Lower lobe of right lung (tissue), 2 donors: ENCODE measurements around the gene RAB40AL. TPM values are rescaled to one million over a fixed set of nuclear protein-coding genes. Genes with fewer than 3 reads are reported as not detected.

ENCODE experiments used
- ATAC-seq, 2 donors: fragments of 200-7000 bp; cut with Tn5 transposase; one replicate each; pipeline ENCODE4 v1.9.1; 2020 to 2022; ENCODE audit warnings: mild to moderate bottlenecking in 2 of 2, moderate library complexity in 2 of 2
- DNase-seq: peaks from one replicate; pipeline ENCODE4 v3.0.0-alpha.2; 2020
- H3K27ac ChIP-seq: fragments of 200-600 bp; one replicate; pipeline ENCODE4 v1.8.0; 2022
- H3K27me3 ChIP-seq: fragments of 200-600 bp; one replicate; pipeline ENCODE4 v1.8.0; 2022; ENCODE audit warnings: low read depth
- H3K36me3 ChIP-seq: fragments of 200-600 bp; one replicate; pipeline ENCODE4 v1.8.0; 2022; ENCODE audit warnings: mild to moderate bottlenecking
- H3K4me1 ChIP-seq: fragments of 200-600 bp; one replicate; pipeline ENCODE4 v1.8.0; 2022
- H3K4me3 ChIP-seq: fragments of 200-600 bp; one replicate; pipeline ENCODE4 v1.8.0; 2022; ENCODE audit warnings: mild to moderate bottlenecking
- H3K9me3 ChIP-seq: fragments of 200-600 bp; one replicate; pipeline ENCODE4 v1.8.0; 2022
- CTCF ChIP-seq: fragments of 200-600 bp; IDR thresholded peaks from one replicate; pipeline ENCODE4 v1.8.0; 2022; ENCODE audit warnings: antibody characterized with exemption, mild to moderate bottlenecking
- intact Hi-C: fragments of 100-400 bp; cut with DNase I; formaldehyde crosslinking; loops from one replicate; pipeline ENCODE4 v1.11.0; 2022
- total RNA-seq: library from RNA; stranded (reverse); fragmentation: NEBNext Ultra II Directional; extraction: Animal tissue kit (Norgen Biotek cat#: 25700); gene quantifications from one replicate; pipeline ENCODE4 v1.2.1, GENCODE V29; 2021
- donor health status: DM: no; HTN: yes; CAD: no; lungs with severe emphysema.

RAB40AL gene
- total RNA-seq, 1 donor from 2014 or later, result 1.6 TPM

GRCh38 chrX:102976286-102976685 lies 39.2 kb downstream of the RAB40AL start:
- Histone ChIP-seq H3K27ac (no peak overlapping the region), H3K4me3 (no peak overlapping the region), H3K4me1 (no peaks in the 10 kb centered on the region), H3K27me3 (no peaks in the 10 kb centered on the region), H3K9me3 (no peaks in the 10 kb centered on the region), H3K36me3 (no peaks in the 10 kb centered on the region)
- intact Hi-C loops, result no loop called here
- no peak for DNase-seq
- TF ChIP-seq CTCF, result no peak
- peak in 1 of 2 donors; percentile 21 for ATAC-seq

GRCh38 chrX:102976793-102977495 lies 39.9 kb downstream of the RAB40AL start:
- Histone ChIP-seq H3K36me3 (no peaks in the 10 kb centered on the region), H3K4me3 (no peak overlapping the region), H3K4me1 (no peaks in the 10 kb centered on the region), H3K27me3 (no peaks in the 10 kb centered on the region), H3K27ac (no peak overlapping the region), H3K9me3 (no peaks in the 10 kb centered on the region)
- DNase-seq (no peak), ATAC-seq (no peak)
- TF ChIP-seq CTCF, result no peak
- intact Hi-C loops, result no loop called here

DNA sequence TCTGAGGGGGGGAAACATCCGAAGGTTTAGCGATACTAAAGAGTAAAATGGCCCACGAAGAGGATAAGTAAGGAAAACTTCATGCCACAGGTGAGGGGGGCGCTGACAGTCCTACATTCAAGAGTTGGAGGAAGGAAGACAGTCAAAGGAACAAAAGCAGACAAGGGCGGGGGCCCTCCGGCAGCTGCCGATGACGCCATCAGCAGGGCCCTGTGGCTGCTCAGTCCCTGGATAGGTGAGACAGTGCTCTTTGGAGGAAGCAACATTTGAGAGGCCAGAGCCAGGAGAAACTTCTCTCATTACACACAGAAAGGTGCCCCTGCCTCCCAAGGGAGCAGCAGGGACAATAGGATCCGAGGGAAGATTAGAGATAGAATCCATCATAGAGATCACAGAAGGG lies 41.5 kb downstream of the RAB40AL start:
- TF ChIP-seq CTCF, result no peak
- H3K27ac ChIP-seq, result no peak overlapping the region
- no peak overlapping the region for H3K4me3 ChIP-seq
- no peaks in the 10 kb centered on the region for H3K36me3 ChIP-seq
- H3K4me1 ChIP-seq, result no peaks in the 10 kb centered on the region
- no peak for DNase-seq
- H3K27me3 ChIP-seq, result no peaks in the 10 kb centered on the region
- ATAC-seq, result no peak
- no peaks in the 10 kb centered on the region for H3K9me3 ChIP-seq
- intact Hi-C loops, result no loop called here

DNA sequence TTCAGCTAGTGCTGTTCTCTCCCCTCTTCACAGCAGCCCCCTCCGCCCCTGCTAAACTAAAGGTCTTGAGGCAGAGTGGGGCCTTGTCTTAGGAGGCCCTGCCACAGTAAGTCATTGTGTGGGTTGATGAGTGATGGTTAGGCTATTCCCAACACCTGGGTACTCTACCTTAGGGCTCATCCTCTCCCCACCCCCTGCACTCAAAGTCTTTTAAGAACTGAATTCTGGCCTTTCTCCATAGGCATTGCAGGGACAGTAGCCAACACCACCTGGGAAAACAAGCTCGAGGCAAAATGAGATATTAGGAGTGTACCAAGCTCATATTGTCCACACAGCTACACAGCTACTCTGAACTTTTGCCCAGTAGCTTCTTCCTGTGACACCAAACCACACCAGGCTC lies 42.5 kb downstream of the RAB40AL start:
- Histone ChIP-seq H3K9me3 (no peaks in the 10 kb centered on the region), H3K27ac (no peak overlapping the region), H3K4me3 (no peak overlapping the region), H3K36me3 (no peaks in the 10 kb centered on the region), H3K27me3 (no peaks in the 10 kb centered on the region), H3K4me1 (no peaks in the 10 kb centered on the region)
- intact Hi-C loops, result no loop called here
- no peak for TF ChIP-seq CTCF
- no peak for ATAC-seq
- no peak for DNase-seq

GRCh38 chrX:102983205-102983604 lies 46.1 kb downstream of the RAB40AL start:
- H3K4me3 ChIP-seq, result no peak overlapping the region
- TF ChIP-seq CTCF, result no peak
- intact Hi-C loops, result no loop called here
- no peaks in the 10 kb centered on the region for H3K4me1 ChIP-seq
- H3K27ac ChIP-seq, result no peak overlapping the region
- no peaks in the 10 kb centered on the region for H3K27me3 ChIP-seq
- no peak for DNase-seq
- H3K36me3 ChIP-seq, result no peaks in the 10 kb centered on the region
- H3K9me3 ChIP-seq, result no peaks in the 10 kb centered on the region
- no peak for ATAC-seq
